Measurements from ENCODE around the gene METTL25B. TPM values are rescaled to one million over a fixed set of nuclear protein-coding genes. Genes with fewer than 3 reads are reported as not detected.

METTL25B gene
- total and polyA plus RNA-seq, 2 of the 13 experiments (the other 11 are each of a cell fraction or from before 2014, with no cell fraction given) = 11.9 to 24.0 TPM

DNA sequence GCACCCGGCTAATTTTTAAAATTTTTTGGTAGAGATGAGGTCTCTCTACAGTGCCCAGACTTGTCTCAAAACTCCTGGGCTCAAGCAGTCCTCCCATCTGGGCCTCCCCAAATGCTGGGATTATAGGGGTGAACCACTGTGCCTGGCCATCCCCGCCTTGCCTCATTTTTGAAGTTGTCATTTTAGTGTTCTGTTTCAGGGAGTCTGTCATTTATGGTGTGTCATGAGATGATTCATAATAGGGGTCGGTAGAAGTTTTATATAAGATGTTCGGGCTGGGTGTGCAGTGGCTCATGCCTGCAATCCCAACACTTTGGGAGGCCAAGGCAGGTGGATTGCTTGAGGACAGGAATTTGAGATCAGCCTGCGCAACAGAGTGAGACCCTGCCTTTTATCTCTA is 47.5 kb downstream of the METTL25B start:
- no peak for FAIRE-seq
- no peak for ATAC-seq
- Histone ChIP-seq H3K9ac (ENCODE audit: insufficient read depth, low read depth, low read length) (no peak overlapping the region), H3K9me3 (ENCODE audit: low read length) (no peaks in the 10 kb centered on the region), H3K27ac (ENCODE audit: extremely low read length, insufficient read depth, low read length) (no peak overlapping the region), H2AFZ (ENCODE audit: low read length) (no peak overlapping the region), H3K27me3 (ENCODE audit: control insufficient read depth in 1 of 2, insufficient read depth in 2 of 2, low read length in 2 of 2) (no peaks in the 10 kb centered on the region), H3K79me2 (ENCODE audit: insufficient read depth, low read length) (peaks cover 67% of the 10 kb centered on the region), H3K4me2 (ENCODE audit: low read depth, low read length) (no peak overlapping the region), H3K4me1 (ENCODE audit: insufficient read depth, low read length) (peaks cover 25% of the 10 kb centered on the region), H3K36me3 (replicated peaks in 1 of 2; ENCODE audit: control insufficient read depth in 1 of 2, insufficient read depth in 2 of 2, low read length in 2 of 2) (peaks cover 4 to 34% of the 10 kb centered on the region in 2 experiments; a peak in 4 of 5 replicates), H3K4me3 (replicated peaks in 1 of 3; ENCODE audit: insufficient read depth in 1 of 3, low read depth in 2 of 3, low read length in 3 of 3) (no peak overlapping the region), H4K20me1 (ENCODE audit: insufficient read depth, low read length) (0 out of 2 replicates have a peak, but pooled peaks cover 2% of the 10 kb centered on the region)
- ChIA-PET CTCF (ENCODE audit: low intra/inter-chr PET ratio, low total read pairs) (no interaction called here), POLR2A (interaction anchor here (0.8 to 1.7 kb wide), 2 partner anchors 9 to 48 kb away, joined by 3 to 4 read pairs; partner anchors contain the start of genes ISG20L2, METTL25B and PRCC)
- TF ChIP-seq HDAC2 (CRISPR knock-in tag; IDR thresholded peaks at IDR 0.05) (no peak), ZNF160 (CRISPR knock-in tag; IDR thresholded peaks at IDR 0.05) (no peak), ZFP36 (IDR thresholded peaks at IDR 0.05; ENCODE audit: borderline replicate concordance, low read depth, low read length, partially characterized antibody) (no peak), TSC22D2 (CRISPR knock-in tag; IDR thresholded peaks at IDR 0.05; ENCODE audit: borderline replicate concordance) (no peak), ZNF446 (CRISPR knock-in tag; IDR thresholded peaks at IDR 0.05) (no peak), ZNF782 (CRISPR knock-in tag; IDR thresholded peaks at IDR 0.05; ENCODE audit: borderline replicate concordance) (no peak), MAF1 (CRISPR knock-in tag; IDR thresholded peaks at IDR 0.05; ENCODE audit: borderline replicate concordance) (no peak), ZNF616 (CRISPR knock-in tag; IDR thresholded peaks at IDR 0.05; ENCODE audit: low read depth) (no peak), ZNF282 (IDR thresholded peaks at IDR 0.05; ENCODE audit: partially characterized antibody) (no peak), ZNF354B (CRISPR knock-in tag; IDR thresholded peaks at IDR 0.05) (no peak), ZNF432 (CRISPR knock-in tag; IDR thresholded peaks at IDR 0.05; ENCODE audit: borderline replicate concordance) (no peak), ZFP41 (CRISPR knock-in tag; IDR thresholded peaks at IDR 0.05; ENCODE audit: borderline replicate concordance) (no peak), ZBTB38 (CRISPR knock-in tag; IDR thresholded peaks at IDR 0.05) (no peak)
- TF ChIP-seq, protein P1, sequence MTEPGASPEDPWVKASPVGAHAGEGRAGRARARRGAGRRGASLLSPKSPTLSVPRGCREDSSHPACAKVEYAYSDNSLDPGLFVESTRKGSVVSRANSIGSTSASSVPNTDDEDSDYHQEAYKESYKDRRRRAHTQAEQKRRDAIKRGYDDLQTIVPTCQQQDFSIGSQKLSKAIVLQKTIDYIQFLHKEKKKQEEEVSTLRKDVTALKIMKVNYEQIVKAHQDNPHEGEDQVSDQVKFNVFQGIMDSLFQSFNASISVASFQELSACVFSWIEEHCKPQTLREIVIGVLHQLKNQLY (CRISPR knock-in tag; IDR thresholded peaks at IDR 0.05) = no peak
- TF ChIP-seq, protein P2, sequence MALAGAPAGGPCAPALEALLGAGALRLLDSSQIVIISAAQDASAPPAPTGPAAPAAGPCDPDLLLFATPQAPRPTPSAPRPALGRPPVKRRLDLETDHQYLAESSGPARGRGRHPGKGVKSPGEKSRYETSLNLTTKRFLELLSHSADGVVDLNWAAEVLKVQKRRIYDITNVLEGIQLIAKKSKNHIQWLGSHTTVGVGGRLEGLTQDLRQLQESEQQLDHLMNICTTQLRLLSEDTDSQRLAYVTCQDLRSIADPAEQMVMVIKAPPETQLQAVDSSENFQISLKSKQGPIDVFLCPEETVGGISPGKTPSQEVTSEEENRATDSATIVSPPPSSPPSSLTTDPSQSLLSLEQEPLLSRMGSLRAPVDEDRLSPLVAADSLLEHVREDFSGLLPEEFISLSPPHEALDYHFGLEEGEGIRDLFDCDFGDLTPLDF (CRISPR knock-in tag; IDR thresholded peaks at IDR 0.05) = no peak
- 94% methylated on average over 5 of the region's 5 CpGs for WGBS (ENCODE audit: low lambda C conversion rate)
- no TSS peak for BruUV-seq (replicated peaks)
- in situ Hi-C loops (cut with HindIII; ENCODE audit: extremely low pct_ligation_motif_present, low pct_unique_long_range_greater_than_20kb) = no loop called here
- DNase-seq (ENCODE audit: low spot score) = no peak
- intact Hi-C loops (cut with micrococcal nuclease; ENCODE audit: unreplicated experiment) = no loop called here

All from HepG2 (cell line).